HG03469 (cell line): ENCODE results near the gene VWA2.

Experiments used
- ATAC-seq: cut with Tn5 transposase; IDR thresholded peaks from one replicate; pipeline ENCODE4 v1.9.1; 2021; ENCODE audit warnings: mild to moderate bottlenecking, moderate library complexity, moderate number of reproducible peaks; ENCODE audit not compliant: unreplicated experiment

Gene VWA2

GRCh38 chr10:114337510-114338462, 98.7 kb downstream of the VWA2 start:
- ATAC-seq: no peak

DNA sequence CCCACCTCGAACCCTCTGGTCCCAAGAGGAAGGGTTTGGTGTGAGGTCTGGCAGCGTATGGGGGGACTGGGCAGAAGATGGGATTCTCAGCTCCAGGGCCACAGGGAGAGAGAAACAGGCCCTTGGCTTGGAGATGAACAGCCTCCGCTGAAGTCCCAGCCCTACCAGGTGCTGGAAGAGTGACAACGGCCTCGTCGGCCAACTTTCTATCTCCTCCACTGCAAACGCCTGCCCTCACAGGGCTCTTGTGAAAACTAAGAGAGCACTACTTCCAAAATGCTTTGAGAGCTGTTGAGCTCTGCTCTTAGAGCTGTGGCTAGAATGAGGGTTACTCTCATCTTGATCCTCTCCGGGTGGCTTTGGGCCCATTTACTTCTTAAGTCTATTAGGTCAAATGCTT, 101.8 kb downstream of the VWA2 start:
- no peak for ATAC-seq
